Measurements from ENCODE around the gene RABEP1.

- TF ChIP-seq, protein P1, sequence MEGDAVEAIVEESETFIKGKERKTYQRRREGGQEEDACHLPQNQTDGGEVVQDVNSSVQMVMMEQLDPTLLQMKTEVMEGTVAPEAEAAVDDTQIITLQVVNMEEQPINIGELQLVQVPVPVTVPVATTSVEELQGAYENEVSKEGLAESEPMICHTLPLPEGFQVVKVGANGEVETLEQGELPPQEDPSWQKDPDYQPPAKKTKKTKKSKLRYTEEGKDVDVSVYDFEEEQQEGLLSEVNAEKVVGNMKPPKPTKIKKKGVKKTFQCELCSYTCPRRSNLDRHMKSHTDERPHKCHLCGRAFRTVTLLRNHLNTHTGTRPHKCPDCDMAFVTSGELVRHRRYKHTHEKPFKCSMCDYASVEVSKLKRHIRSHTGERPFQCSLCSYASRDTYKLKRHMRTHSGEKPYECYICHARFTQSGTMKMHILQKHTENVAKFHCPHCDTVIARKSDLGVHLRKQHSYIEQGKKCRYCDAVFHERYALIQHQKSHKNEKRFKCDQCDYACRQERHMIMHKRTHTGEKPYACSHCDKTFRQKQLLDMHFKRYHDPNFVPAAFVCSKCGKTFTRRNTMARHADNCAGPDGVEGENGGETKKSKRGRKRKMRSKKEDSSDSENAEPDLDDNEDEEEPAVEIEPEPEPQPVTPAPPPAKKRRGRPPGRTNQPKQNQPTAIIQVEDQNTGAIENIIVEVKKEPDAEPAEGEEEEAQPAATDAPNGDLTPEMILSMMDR (IDR thresholded peaks at IDR 0.05) = no peak
- TF ChIP-seq POLR2A (IDR thresholded peaks at IDR 0.05) = no peak
These were observed 12.7 kb upstream of the RABEP1 start for GRCh38 chr17:5269241-5269960.

All from lower leg skin (tissue), 3 donors.